Measurements from ENCODE around the gene JAZF1. TPM values are rescaled to one million over a fixed set of nuclear protein-coding genes. Genes with fewer than 3 reads are reported as not detected.

JAZF1 gene
- total and polyA plus RNA-seq, 9 of the 15 experiments (the other 6 are each of a cell fraction or from before 2014, with no cell fraction given) = 0.04 to 0.64 (median 0.11) TPM; not detected in 3

GRCh38 chr7:28005847-28006231 lies 174.8 kb downstream of the JAZF1 start:
- no peak for DNase-seq (ENCODE audit: extremely low read depth in 1 of 4, low spot score in 3 of 4)
- H3K9me3 ChIP-seq (replicated peaks; ENCODE audit: control insufficient read depth, insufficient read depth, low read depth, low read length) = no peaks in the 10 kb centered on the region
- no peak overlapping the region for H3K4me2 ChIP-seq (ENCODE audit: insufficient read depth, low read length)
- H3K36me3 ChIP-seq (ENCODE audit: control insufficient read depth, insufficient read depth, low read length) = no peaks in the 10 kb centered on the region
- no peak for FAIRE-seq
- H3K27ac ChIP-seq (ENCODE audit: extremely low read depth, low read depth, low read length) = no peak overlapping the region
- H3K4me1 ChIP-seq (replicated peaks in 1 of 2; ENCODE audit: control insufficient read depth in 2 of 2, insufficient read depth in 2 of 2, low read length in 2 of 2) = no peaks in the 10 kb centered on the region
- no peaks in the 10 kb centered on the region for H3K9me1 ChIP-seq (ENCODE audit: control insufficient read depth, insufficient read depth, low read length)
- POLR2A ChIA-PET = interaction anchor here (0.6 kb wide), 1 partner anchor 47 kb away, joined by 3 read pairs; no protein-coding TSS in a partner anchor
- no peak for ATAC-seq
- no peak overlapping the region for H3K4me3 ChIP-seq
- no TSS peak for BruUV-seq (replicated peaks)
- CTCF ChIA-PET (ENCODE audit: low intra/inter-chr PET ratio) = no interaction called here
- 8% methylated on average over 1 of the region's 1 CpG for whole genome bisulfite sequencing (ENCODE audit: insufficient coverage, low coverage, missing lambda C conversion rate)
- no peak overlapping the region for H2AFZ ChIP-seq (ENCODE audit: low read depth, low read length)
- in situ Hi-C loops (cut with MboI) = no loop called here
- intact Hi-C loops (cut with micrococcal nuclease) = no loop called here
- H4K20me1 ChIP-seq (replicated peaks; ENCODE audit: control insufficient read depth, insufficient read depth, low read length) = no peaks in the 10 kb centered on the region
- TF ChIP-seq ZNF143 (CRISPR knock-in tag; IDR thresholded peaks at IDR 0.05) = no peak
- TF ChIP-seq FOSL1 (tag; conservative IDR thresholded peaks at IDR 0.05) = peak; percentile 52
- peaks cover 3 to 15% of the 10 kb centered on the region in 2 experiments; a peak in 2 of 5 replicates for H3K27me3 ChIP-seq (ENCODE audit: control insufficient read depth in 2 of 2, insufficient read depth in 2 of 2, low read length in 2 of 2)
- H3K79me2 ChIP-seq (ENCODE audit: control insufficient read depth, insufficient read depth, low read length) = no peaks in the 10 kb centered on the region
- no peak overlapping the region for H3K9ac ChIP-seq (ENCODE audit: insufficient read depth in 1 of 2, low read depth in 2 of 2, low read length in 2 of 2)

- ChIA-PET CTCF (ENCODE audit: low intra/inter-chr PET ratio) (no interaction called here), POLR2A (interaction anchor here (0.6 kb wide), 1 partner anchor 47 kb away, joined by 3 read pairs; no protein-coding TSS in a partner anchor)
- no peaks in the 10 kb centered on the region for H3K9me1 ChIP-seq (ENCODE audit: control insufficient read depth, insufficient read depth, low read length)
- no peak overlapping the region for H2AFZ ChIP-seq (ENCODE audit: low read depth, low read length)
- no peak overlapping the region for H3K4me3 ChIP-seq
- H3K4me1 ChIP-seq (replicated peaks in 1 of 2; ENCODE audit: control insufficient read depth in 2 of 2, insufficient read depth in 2 of 2, low read length in 2 of 2) = no peaks in the 10 kb centered on the region
- H3K4me2 ChIP-seq (ENCODE audit: insufficient read depth, low read length) = no peak overlapping the region
- H3K79me2 ChIP-seq (ENCODE audit: control insufficient read depth, insufficient read depth, low read length) = no peaks in the 10 kb centered on the region
- TF ChIP-seq NCOR1 (IDR thresholded peaks at IDR 0.05) (no peak), ZBTB2 (IDR thresholded peaks at IDR 0.05) (no peak), TAL1 (IDR thresholded peaks at IDR 0.05) (no peak), TBL1XR1 (IDR thresholded peaks at IDR 0.05; ENCODE audit: low read length in 2 of 2) (no peak), ZNF586 (CRISPR knock-in tag; conservative IDR thresholded peaks at IDR 0.05) (no peak), MBD2 (IDR thresholded peaks at IDR 0.05; ENCODE audit: borderline replicate concordance, low read depth) (no peak), U2AF2 (optimal IDR thresholded peaks at IDR 0.05; ENCODE audit: low read depth, low read length) (no peak), BCOR (IDR thresholded peaks at IDR 0.05) (no peak), ZNF785 (CRISPR knock-in tag; IDR thresholded peaks at IDR 0.05) (no peak), ARNT (IDR thresholded peaks at IDR 0.05) (no peak)
- no peaks in the 10 kb centered on the region for H3K9me3 ChIP-seq (replicated peaks; ENCODE audit: control insufficient read depth, insufficient read depth, low read depth, low read length)
- in situ Hi-C loops (cut with MboI) = no loop called here
- no TSS peak for BruUV-seq (replicated peaks)
- H3K36me3 ChIP-seq (ENCODE audit: control insufficient read depth, insufficient read depth, low read length) = no peaks in the 10 kb centered on the region
- ATAC-seq (no peak), FAIRE-seq (no peak), DNase-seq (ENCODE audit: extremely low read depth in 1 of 4, low spot score in 3 of 4) (no peak)
- no peaks in the 10 kb centered on the region for H4K20me1 ChIP-seq (replicated peaks; ENCODE audit: control insufficient read depth, insufficient read depth, low read length)
- intact Hi-C loops (cut with micrococcal nuclease) = no loop called here
- 5% methylated on average over 7 of the region's 7 CpGs for WGBS (ENCODE audit: insufficient coverage, low coverage, missing lambda C conversion rate)
- H3K27me3 ChIP-seq (ENCODE audit: control insufficient read depth in 2 of 2, insufficient read depth in 2 of 2, low read length in 2 of 2) = peaks cover 3 to 12% of the 10 kb centered on the region in 2 experiments; a peak in 2 of 5 replicates
- H3K9ac ChIP-seq (ENCODE audit: insufficient read depth in 1 of 2, low read depth in 2 of 2, low read length in 2 of 2) = no peak overlapping the region
- no peak overlapping the region for H3K27ac ChIP-seq (ENCODE audit: extremely low read depth, low read depth, low read length)
These were observed 175.3 kb downstream of the JAZF1 start for GRCh38 chr7:28005075-28005846.

Data from K562 (cell line).